Loucy (cell line): ENCODE results near the gene ANO10.

ENCODE experiments used
- EZH2phosphoT487 ChIP-seq: fragments of 200-600 bp; IDR thresholded peaks from 2 replicates; pipeline ENCODE4 v1.6.1; 2018; ENCODE audit warnings: antibody characterized with exemption, mild to moderate bottlenecking, moderate library complexity, borderline replicate concordance
- TF ChIP-seq, protein P1 (sequence below): fragments of 200-600 bp; sonication (generic); conservative IDR thresholded peaks from 2 replicates; pipeline ENCODE4 v1.5.1; 2014; ENCODE audit warnings: mild to moderate bottlenecking, antibody characterized with exemption, low read length

- no peak for TF ChIP-seq EZH2phosphoT487
- TF ChIP-seq, protein P1, sequence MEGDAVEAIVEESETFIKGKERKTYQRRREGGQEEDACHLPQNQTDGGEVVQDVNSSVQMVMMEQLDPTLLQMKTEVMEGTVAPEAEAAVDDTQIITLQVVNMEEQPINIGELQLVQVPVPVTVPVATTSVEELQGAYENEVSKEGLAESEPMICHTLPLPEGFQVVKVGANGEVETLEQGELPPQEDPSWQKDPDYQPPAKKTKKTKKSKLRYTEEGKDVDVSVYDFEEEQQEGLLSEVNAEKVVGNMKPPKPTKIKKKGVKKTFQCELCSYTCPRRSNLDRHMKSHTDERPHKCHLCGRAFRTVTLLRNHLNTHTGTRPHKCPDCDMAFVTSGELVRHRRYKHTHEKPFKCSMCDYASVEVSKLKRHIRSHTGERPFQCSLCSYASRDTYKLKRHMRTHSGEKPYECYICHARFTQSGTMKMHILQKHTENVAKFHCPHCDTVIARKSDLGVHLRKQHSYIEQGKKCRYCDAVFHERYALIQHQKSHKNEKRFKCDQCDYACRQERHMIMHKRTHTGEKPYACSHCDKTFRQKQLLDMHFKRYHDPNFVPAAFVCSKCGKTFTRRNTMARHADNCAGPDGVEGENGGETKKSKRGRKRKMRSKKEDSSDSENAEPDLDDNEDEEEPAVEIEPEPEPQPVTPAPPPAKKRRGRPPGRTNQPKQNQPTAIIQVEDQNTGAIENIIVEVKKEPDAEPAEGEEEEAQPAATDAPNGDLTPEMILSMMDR: no peak
These were observed 268.4 kb downstream of the ANO10 start for GRCh38 chr3:43353393-43353792.
